Measurements from ENCODE around the gene CLASP1.

Gene CLASP1

DNA sequence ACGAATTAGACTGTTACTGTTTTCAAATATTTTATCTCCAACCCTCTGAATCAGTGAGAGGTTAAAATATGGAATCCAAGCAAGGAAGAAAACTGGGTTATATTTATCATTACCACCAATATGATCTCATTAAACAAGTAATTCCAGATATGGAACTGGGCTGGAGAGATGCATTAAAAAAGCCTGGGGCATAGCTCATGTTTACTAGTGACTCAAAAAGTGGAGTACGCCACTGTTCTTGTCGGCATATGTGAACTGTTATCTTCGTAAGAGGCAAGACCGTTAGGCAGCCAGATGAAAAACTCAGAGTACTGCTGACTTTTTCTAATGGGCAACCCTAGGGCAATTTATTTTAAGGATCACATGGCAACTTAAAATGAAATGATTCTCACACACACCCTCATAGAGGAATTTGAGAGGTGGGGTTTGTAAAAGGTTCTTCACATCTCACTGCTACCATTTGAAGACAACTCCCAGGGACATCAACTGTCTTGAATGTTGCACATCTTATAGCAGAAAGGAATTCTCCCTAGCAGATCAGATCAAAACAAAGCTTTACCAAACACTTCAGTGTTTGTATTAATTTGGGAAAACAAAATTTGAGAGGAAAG, 259.1 kb downstream of the CLASP1 start:
- no peak for DNase-seq (ENCODE audit: low read depth in 2 of 2)
- TF ChIP-seq CTCF (IDR thresholded peaks at IDR 0.05; ENCODE audit: low read depth, low read length): no peak
- H3K4me3 ChIP-seq (replicated peaks in 1 of 2; ENCODE audit: low read depth in 2 of 2, low read length in 2 of 2): no peak overlapping the region

DNA sequence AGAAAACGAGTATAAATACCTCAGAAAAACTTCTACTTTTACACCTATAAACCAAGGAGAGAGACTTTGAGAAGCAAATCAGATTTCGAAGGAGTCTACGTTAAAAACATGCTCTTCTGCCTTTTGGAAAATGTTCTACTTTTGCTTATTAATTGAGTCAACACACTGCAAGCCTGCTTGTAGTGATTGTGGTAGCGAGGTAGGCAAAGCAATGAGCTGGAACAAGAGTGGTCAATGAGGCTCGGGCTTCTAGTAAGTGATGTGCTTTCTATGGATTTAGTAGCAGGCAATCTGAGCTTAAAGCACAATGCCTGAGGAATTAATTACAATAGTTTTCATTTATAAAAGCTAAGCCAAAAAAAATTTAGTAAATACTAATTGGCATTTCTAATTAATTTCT, 260.9 kb downstream of the CLASP1 start:
- DNase-seq (ENCODE audit: low read depth in 2 of 2): no peak
- TF ChIP-seq CTCF (IDR thresholded peaks at IDR 0.05; ENCODE audit: low read depth, low read length): no peak
- H3K4me3 ChIP-seq (replicated peaks in 1 of 2; ENCODE audit: low read depth in 2 of 2, low read length in 2 of 2): no peak overlapping the region

DNA sequence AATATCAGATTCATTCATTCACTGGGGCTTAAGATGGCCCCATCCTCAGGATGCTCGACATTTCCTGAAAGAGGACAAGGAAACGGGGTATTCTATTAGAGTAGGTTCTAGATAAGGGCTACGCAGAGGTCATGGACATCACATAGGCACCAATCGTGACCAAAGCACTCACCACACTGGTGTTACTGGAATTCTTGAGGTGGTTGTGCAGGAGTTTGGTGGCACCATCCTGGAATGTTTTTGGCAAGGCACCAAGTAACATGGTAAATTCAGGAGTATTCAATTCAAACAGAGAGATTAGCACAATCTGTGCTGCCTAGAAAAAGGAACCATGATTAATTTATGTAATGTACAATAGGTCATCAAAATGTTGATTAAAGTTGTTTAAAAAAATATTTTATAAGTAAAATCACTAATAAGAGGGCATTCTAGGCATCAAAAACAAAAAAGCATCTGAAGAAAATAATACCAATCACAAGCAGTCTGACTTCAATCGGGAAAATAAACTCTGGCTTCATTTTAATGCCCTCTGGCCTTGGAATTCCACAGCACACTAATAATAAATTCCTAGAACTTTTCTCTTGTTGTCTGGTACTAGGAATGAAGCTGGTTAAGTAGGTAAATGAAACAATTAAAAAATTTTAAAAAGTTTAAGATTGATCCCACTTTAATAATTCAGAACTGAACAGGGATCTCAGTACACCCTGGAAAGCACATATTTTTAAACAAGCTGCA, 261.5 kb downstream of the CLASP1 start:
- no peak overlapping the region for H3K4me3 ChIP-seq (replicated peaks in 1 of 2; ENCODE audit: low read depth in 2 of 2, low read length in 2 of 2)
- no peak for TF ChIP-seq CTCF (IDR thresholded peaks at IDR 0.05; ENCODE audit: low read depth, low read length)
- peak in 1 of 2 donors; percentile 29 for DNase-seq (ENCODE audit: low read depth in 2 of 2)

GRCh38 chr2:121386707-121387106, 262.6 kb downstream of the CLASP1 start:
- DNase-seq (ENCODE audit: low read depth in 2 of 2): peak; percentile 29 to 72
- TF ChIP-seq CTCF (IDR thresholded peaks at IDR 0.05; ENCODE audit: low read depth, low read length): no peak
- no peak overlapping the region for H3K4me3 ChIP-seq (replicated peaks in 1 of 2; ENCODE audit: low read depth in 2 of 2, low read length in 2 of 2)

DNA sequence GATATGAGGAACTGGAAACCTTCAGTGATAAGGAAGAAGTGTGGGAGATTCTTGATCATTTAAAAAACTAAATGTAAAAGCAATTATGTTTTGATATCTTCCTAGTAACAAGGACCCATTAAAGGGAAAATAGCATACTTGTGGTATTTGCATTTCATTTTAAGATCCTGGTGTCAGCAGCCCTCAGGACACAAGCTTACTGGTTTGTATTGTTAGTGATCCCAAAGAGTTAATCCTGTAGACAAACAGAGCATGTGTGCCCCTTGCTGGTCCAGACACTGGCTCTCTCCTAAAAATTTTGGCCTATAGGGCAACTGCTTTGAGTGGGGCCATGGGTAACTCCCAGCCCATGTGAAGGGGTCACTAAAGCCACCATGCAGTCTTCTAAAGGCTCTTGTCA, 263.2 kb downstream of the CLASP1 start:
- H3K4me3 ChIP-seq (replicated peaks in 1 of 2; ENCODE audit: low read depth in 2 of 2, low read length in 2 of 2): no peak overlapping the region
- DNase-seq (ENCODE audit: low read depth in 2 of 2): no peak
- no peak for TF ChIP-seq CTCF (IDR thresholded peaks at IDR 0.05; ENCODE audit: low read depth, low read length)

- TF ChIP-seq CTCF (IDR thresholded peaks at IDR 0.05; ENCODE audit: low read depth, low read length): peak; percentile 24
- DNase-seq (ENCODE audit: low read depth in 2 of 2): peak in 1 of 2 donors; percentile 31
- no peak overlapping the region for H3K4me3 ChIP-seq (replicated peaks in 1 of 2; ENCODE audit: low read depth in 2 of 2, low read length in 2 of 2)
These were observed 266.5 kb downstream of the CLASP1 start for GRCh38 chr2:121382744-121383143.

Measured in cardiac fibroblast (primary cell).